HepG2 (cell line): ENCODE data around the gene STXBP4. TPM values are rescaled to one million over a fixed set of nuclear protein-coding genes. Genes with fewer than 3 reads are reported as not detected.

Experiments used
- AKNA ChIP-seq: sonication (generic); formaldehyde crosslinking; IDR thresholded peaks from 2 replicates; pipeline ENCODE4 v1.4.0; 2020; ENCODE audit warnings: missing genetic modification reagents, borderline replicate concordance
- ATF4 ChIP-seq, 2 experiments: fragments of 450-650 bp in 1 of 2; sonication (generic) in 1 of 2; formaldehyde crosslinking; IDR thresholded peaks; 2 replicates each; pipeline versions ENCODE4 v1.5.0 to v1.8.0; 2020 to 2022; ENCODE audit warnings: mild to moderate bottlenecking in 1 of 2, missing genetic modification reagents in 1 of 2
- CEBPG ChIP-seq: IDR thresholded peaks from 2 replicates; pipeline ENCODE4 v1.6.1; 2016
- DRAP1 ChIP-seq: IDR thresholded peaks from 2 replicates; pipeline ENCODE4 v1.6.1; 2016; ENCODE audit warnings: missing genetic modification reagents, missing compliant biosample characterization
- GFI1 ChIP-seq: sonication (generic); formaldehyde crosslinking; IDR thresholded peaks from 2 replicates; pipeline ENCODE4 v1.5.0; 2020; ENCODE audit warnings: missing genetic modification reagents, mild to moderate bottlenecking, borderline replicate concordance
- JUND ChIP-seq: sonication (generic); formaldehyde crosslinking; IDR thresholded peaks from 2 replicates; pipeline ENCODE4 v1.8.0; 2022; ENCODE audit warnings: mild to moderate bottlenecking, missing genetic modification reagents
- MBNL3 ChIP-seq: fragments of 250-450 bp; sonication (Bioruptor Pico); conservative IDR thresholded peaks from 2 replicates; pipeline ENCODE4 v1.8.0; 2022; ENCODE audit warnings: mild to moderate bottlenecking, inconsistent platforms
- MEIS1 ChIP-seq: sonication (generic); formaldehyde crosslinking; IDR thresholded peaks from 2 replicates; pipeline ENCODE4 v1.9.0; 2021; ENCODE audit warnings: mild to moderate bottlenecking, missing genetic modification reagents, moderate library complexity, borderline replicate concordance
- NR3C1 ChIP-seq: sonication (generic); formaldehyde crosslinking; IDR thresholded peaks from 2 replicates; pipeline ENCODE4 v1.4.0; 2020; ENCODE audit warnings: missing genetic modification reagents
- PTBP1 ChIP-seq: fragments of 200-400 bp; formaldehyde crosslinking; IDR thresholded peaks from 2 replicates; pipeline ENCODE4 v1.6.1; 2018; ENCODE audit warnings: low read length, low read depth; ENCODE audit not compliant: poor library complexity, severe bottlenecking
- RARA ChIP-seq: IDR thresholded peaks from 2 replicates; pipeline ENCODE4 v1.6.1; 2016; ENCODE audit warnings: missing genetic modification reagents, missing compliant biosample characterization
- RBAK ChIP-seq: sonication (generic); formaldehyde crosslinking; IDR thresholded peaks from 2 replicates; pipeline ENCODE4 v1.5.1; 2020; ENCODE audit warnings: mild to moderate bottlenecking, missing genetic modification reagents
- RORA ChIP-seq: sonication (generic); formaldehyde crosslinking; IDR thresholded peaks from 2 replicates; pipeline ENCODE4 v1.5.0; 2020; ENCODE audit warnings: mild to moderate bottlenecking, missing genetic modification reagents, moderate library complexity
- SIN3B ChIP-seq: fragments of 150-350 bp; IDR thresholded peaks from 2 replicates; pipeline ENCODE4 v1.6.1; 2014; ENCODE audit warnings: low read length
- SIX4 ChIP-seq: sonication (generic); formaldehyde crosslinking; IDR thresholded peaks from 2 replicates; pipeline ENCODE4 v1.4.0; 2020; ENCODE audit warnings: missing genetic modification reagents
- TFAP4 ChIP-seq: sonication (generic); IDR thresholded peaks from 2 replicates; pipeline ENCODE4 v1.6.1; 2016; ENCODE audit warnings: low read depth, borderline replicate concordance
- ZNF235 ChIP-seq: sonication (generic); formaldehyde crosslinking; IDR thresholded peaks from 2 replicates; pipeline ENCODE4 v1.8.1; 2023; ENCODE audit warnings: mild to moderate bottlenecking, missing genetic modification reagents, borderline replicate concordance
- ZNF274 ChIP-seq: sonication (generic); formaldehyde crosslinking; IDR thresholded peaks from 2 replicates; pipeline ENCODE4 v1.5.1; 2020; ENCODE audit warnings: mild to moderate bottlenecking, missing genetic modification reagents
- ZNF672 ChIP-seq: sonication (generic); formaldehyde crosslinking; IDR thresholded peaks from 2 replicates; pipeline ENCODE4 v1.8.1; 2022; ENCODE audit warnings: missing genetic modification reagents
- ZNF773 ChIP-seq: sonication (generic); formaldehyde crosslinking; IDR thresholded peaks from 2 replicates; pipeline ENCODE4 v1.4.0; 2020; ENCODE audit warnings: missing genetic modification reagents, borderline replicate concordance
- ZNF790 ChIP-seq: sonication (generic); formaldehyde crosslinking; IDR thresholded peaks from 2 replicates; pipeline ENCODE4 v1.8.0; 2022; ENCODE audit warnings: missing genetic modification reagents, mild to moderate bottlenecking, borderline replicate concordance
- ZSCAN20 ChIP-seq: sonication (generic); formaldehyde crosslinking; IDR thresholded peaks from 2 replicates; pipeline ENCODE4 v1.4.0; 2020; ENCODE audit warnings: missing genetic modification reagents, mild to moderate bottlenecking, borderline replicate concordance
- polyA plus RNA-seq, 8 experiments: library from polyadenylated mRNA; depleted of rRNA in 3 of 8; stranded (reverse) in 7 of 8; unstranded in 1 of 8; fragments of >200 nt; fragmentation: Illumina TruSeq in 4 of 8; extraction: Trizol in 4 of 8; gene quantifications; 2 replicates each; pipeline versions ENCODE4 v1.2.1 to v1.2.3, GENCODE V29; 2011 to 2016; ENCODE audit warnings: low read depth in 4 of 8, missing spikeins in 1 of 8, mixed read lengths in 1 of 8; ENCODE audit not compliant: insufficient read depth in 1 of 8
- total RNA-seq, 5 experiments: library from RNA; depleted of rRNA; stranded (reverse); fragments of >200 nt; fragmentation: Illumina TruSeq; extraction: Trizol; gene quantifications; 2 replicates each; pipeline ENCODE4 v1.2.3, GENCODE V29; 2016; ENCODE audit warnings: low read depth in 1 of 5

Gene STXBP4
- total and polyA plus RNA-seq, 2 of the 13 experiments (the other 11 are each of a cell fraction or from before 2014, with no cell fraction given), result 8.5 to 36.1 TPM

- TF ChIP-seq GFI1 (CRISPR knock-in tag), result no peak
- TF ChIP-seq SIN3B, result no peak
- TF ChIP-seq AKNA, result no peak
- no peak for TF ChIP-seq ZNF790 (CRISPR knock-in tag)
- TF ChIP-seq MEIS1 (CRISPR knock-in tag), result no peak
- no peak for TF ChIP-seq RORA (CRISPR knock-in tag)
- TF ChIP-seq CEBPG (CRISPR knock-in tag), result peak; percentile 62
- no peak for TF ChIP-seq ZNF274 (CRISPR knock-in tag)
- peak; percentile 27; the same call in 1 of the 2 replicates for TF ChIP-seq TFAP4
- TF ChIP-seq RARA, result 0 out of 2 replicates have a peak, but pooled peaks have one; percentile 36
- TF ChIP-seq ZNF235, result no peak
- no peak for TF ChIP-seq DRAP1 (CRISPR knock-in tag)
- TF ChIP-seq ZSCAN20 (CRISPR knock-in tag), result no peak
- no peak for TF ChIP-seq JUND
- TF ChIP-seq RBAK (CRISPR knock-in tag), result no peak
- TF ChIP-seq MBNL3 (CRISPR knock-in tag), result no peak
- TF ChIP-seq SIX4 (CRISPR knock-in tag), result no peak
- no peak for TF ChIP-seq ZNF773
- no peak for TF ChIP-seq PTBP1
- TF ChIP-seq NR3C1 (CRISPR knock-in tag), result no peak
- TF ChIP-seq ZNF672 (CRISPR knock-in tag), result no peak
- no peak for TF ChIP-seq ATF4 (CRISPR knock-in tag; IDR thresholded peaks at IDR 0.05)
Observed at GRCh38 chr17:54972406-54973138, 4.0 kb downstream of the STXBP4 start (continued).
